Neural cell (in vitro differentiated cells): Measurements from ENCODE around the gene PPP2R2B. TPM values are rescaled to one million over a fixed set of nuclear protein-coding genes. Genes with fewer than 3 reads are reported as not detected.

ENCODE experiments used
- H2AFZ ChIP-seq: fragments of 200-600, 300-800 bp; sonication (generic), shearing (Covaris generic); 2 replicates; pipeline ENCODE4 v1.6.0; 2014; ENCODE audit warnings: low read depth, mild to moderate bottlenecking, antibody characterized with exemption, low read length, moderate library complexity
- H3F3A ChIP-seq: fragments of 200-600 bp; shearing (Covaris generic); 2 replicates; pipeline ENCODE4 v1.6.1; 2016; ENCODE audit warnings: mild to moderate bottlenecking, moderate library complexity, mixed read lengths, antibody characterized with exemption, low read length; ENCODE audit not compliant: insufficient read depth, poor library complexity, severe bottlenecking
- H3K27ac ChIP-seq: fragments of 200-600, 300-800 bp; sonication (generic), shearing (Covaris generic); 2 replicates; pipeline ENCODE4 v1.5.1; 2014; ENCODE audit warnings: mild to moderate bottlenecking, low read length, moderate library complexity
- H3K27me3 ChIP-seq: fragments of 300-800, 200-600 bp; sonication (generic), shearing (Covaris generic); 2 replicates; pipeline ENCODE4 v1.6.0; 2014; ENCODE audit warnings: mild to moderate bottlenecking, low read depth, low read length, moderate library complexity; ENCODE audit not compliant: insufficient read depth
- H3K36me3 ChIP-seq: fragments of 300-800, 200-600 bp; sonication (generic), shearing (Covaris generic); 2 replicates; pipeline ENCODE4 v1.5.1; 2014; ENCODE audit warnings: mild to moderate bottlenecking, antibody characterized with exemption, low read length, moderate library complexity; ENCODE audit not compliant: insufficient read depth
- H3K4me2 ChIP-seq: fragments of 300-800, 200-600 bp; sonication (generic), shearing (Covaris generic); 2 replicates; pipeline ENCODE4 v1.6.0; 2014; ENCODE audit warnings: mild to moderate bottlenecking, low read length
- H3K4me3 ChIP-seq: fragments of 300-800, 200-600 bp; sonication (generic), shearing (Covaris generic); 2 replicates; pipeline ENCODE4 v1.5.1; 2014; ENCODE audit warnings: mild to moderate bottlenecking, low read length, moderate library complexity
- H3K79me2 ChIP-seq: fragments of 200-600 bp; shearing (Covaris generic); replicated peaks from 2 replicates; pipeline ENCODE4 v1.6.0; 2014; ENCODE audit warnings: mild to moderate bottlenecking, low read length, moderate library complexity; ENCODE audit not compliant: insufficient read depth
- H3K9ac ChIP-seq: fragments of 300-800, 200-600 bp; sonication (generic), shearing (Covaris generic); 2 replicates; pipeline ENCODE4 v1.6.1; 2016; ENCODE audit warnings: mild to moderate bottlenecking, low read length, mixed read lengths
- H3K9me2 ChIP-seq: fragments of 200-600 bp; shearing (Covaris generic); 2 replicates; pipeline ENCODE4 v1.6.1; 2016; ENCODE audit warnings: mild to moderate bottlenecking, low read length, mixed read lengths; ENCODE audit not compliant: insufficient read depth
- H3K9me3 ChIP-seq: fragments of 200-600, 300-800 bp; sonication (generic), shearing (Covaris generic); 2 replicates; pipeline ENCODE4 v1.6.1; 2016; ENCODE audit warnings: mild to moderate bottlenecking, mixed run types, low read length, moderate library complexity, mixed read lengths
- H4K20me1 ChIP-seq: fragments of 200-600 bp; shearing (Covaris generic); 2 replicates; pipeline ENCODE4 v1.6.1; 2016; ENCODE audit warnings: mild to moderate bottlenecking, mixed run types; ENCODE audit not compliant: insufficient read depth
- CTCF ChIP-seq: fragments of 450-650 bp; IDR thresholded peaks from 2 replicates; pipeline ENCODE4 v1.5.1; 2014; ENCODE audit warnings: antibody characterized with exemption, mild to moderate bottlenecking, moderate library complexity; ENCODE audit not compliant: poor library complexity, severe bottlenecking
- EP300 ChIP-seq: fragments of 450-650 bp; conservative IDR thresholded peaks from 2 replicates; pipeline ENCODE4 v1.6.1; 2014; ENCODE audit warnings: antibody characterized with exemption, mild to moderate bottlenecking, moderate library complexity; ENCODE audit not compliant: poor library complexity, severe bottlenecking
- EZH2 ChIP-seq: fragments of 200-600, 300-800 bp; shearing (Covaris generic), sonication (generic); IDR thresholded peaks from 2 replicates; pipeline ENCODE4 v1.6.1; 2014; ENCODE audit warnings: antibody characterized with exemption, low read length, borderline replicate concordance, mild to moderate bottlenecking; ENCODE audit not compliant: insufficient read depth, poor library complexity, severe bottlenecking
- MXI1 ChIP-seq: fragments of 450-650 bp; conservative IDR thresholded peaks from 2 replicates; pipeline ENCODE4 v1.6.1; 2014; ENCODE audit warnings: antibody characterized with exemption, mild to moderate bottlenecking; ENCODE audit not compliant: poor library complexity, severe bottlenecking
- POLR2AphosphoS5 ChIP-seq: IDR thresholded peaks from 2 replicates; pipeline ENCODE4 v1.6.1; 2012
- RAD21 ChIP-seq: fragments of 450-650 bp; conservative IDR thresholded peaks from 2 replicates; pipeline ENCODE4 v1.6.1; 2014; ENCODE audit warnings: antibody characterized with exemption, mild to moderate bottlenecking, moderate library complexity
- REST ChIP-seq: IDR thresholded peaks from 2 replicates; pipeline ENCODE4 v1.6.1; 2012; ENCODE audit warnings: borderline replicate concordance
- SMC3 ChIP-seq: fragments of 450-650 bp; conservative IDR thresholded peaks from 2 replicates; pipeline ENCODE4 v1.6.1; 2014; ENCODE audit warnings: antibody characterized with exemption, mild to moderate bottlenecking, moderate library complexity; ENCODE audit not compliant: poor library complexity
- TAF1 ChIP-seq: IDR thresholded peaks from 2 replicates; pipeline ENCODE4 v1.6.1; 2012; ENCODE audit warnings: low read depth
- polyA plus RNA-seq: library from polyadenylated mRNA; depleted of rRNA; stranded (reverse); fragments of >200 nt; gene quantifications from 2 replicates; pipeline ENCODE4 v1.2.3, GENCODE V29; 2014

PPP2R2B gene
- polyA plus RNA-seq, 1 donor from 2014 or later: 250 TPM

- H3K36me3 ChIP-seq: no peaks in the 10 kb centered on the region
- no peaks in the 10 kb centered on the region for H4K20me1 ChIP-seq
- TF ChIP-seq EP300 (no peak), TAF1 (no peak), MXI1 (no peak), EZH2 (no peak), POLR2AphosphoS5 (no peak), CTCF (no peak), SMC3 (no peak)
- H3K27me3 ChIP-seq: no peaks in the 10 kb centered on the region
- H3F3A ChIP-seq: no peaks in the 10 kb centered on the region
- no peak overlapping the region for H3K9ac ChIP-seq
- H3K9me2 ChIP-seq: no peaks in the 10 kb centered on the region
- H2AFZ ChIP-seq: no peak overlapping the region
- H3K4me2 ChIP-seq: no peak overlapping the region
- H3K79me2 ChIP-seq: no peaks in the 10 kb centered on the region
- H3K4me3 ChIP-seq: no peak overlapping the region
- no peaks in the 10 kb centered on the region for H3K9me3 ChIP-seq
- no peak overlapping the region for H3K27ac ChIP-seq
Measured at GRCh38 chr5:146903789-146904188, 25.2 kb upstream of the PPP2R2B start.

GRCh38 chr5:146902471-146902870, 23.9 kb upstream of the PPP2R2B start:
- H3F3A ChIP-seq: no peaks in the 10 kb centered on the region
- H3K79me2 ChIP-seq: no peaks in the 10 kb centered on the region
- no peak overlapping the region for H3K4me2 ChIP-seq
- H3K36me3 ChIP-seq: no peaks in the 10 kb centered on the region
- H3K9me2 ChIP-seq: no peaks in the 10 kb centered on the region
- no peaks in the 10 kb centered on the region for H3K27me3 ChIP-seq
- H3K27ac ChIP-seq: no peak overlapping the region
- TF ChIP-seq EP300 (no peak), RAD21 (no peak), TAF1 (no peak), SMC3 (no peak), MXI1 (no peak)
- no peak overlapping the region for H3K4me3 ChIP-seq
- H3K9ac ChIP-seq: no peak overlapping the region
- H3K9me3 ChIP-seq: no peaks in the 10 kb centered on the region
- H2AFZ ChIP-seq: no peak overlapping the region
- no peaks in the 10 kb centered on the region for H4K20me1 ChIP-seq

- Histone ChIP-seq H3K36me3 (no peaks in the 10 kb centered on the region), H3K4me2 (no peak overlapping the region), H3K9me3 (no peaks in the 10 kb centered on the region), H4K20me1 (no peaks in the 10 kb centered on the region), H3K79me2 (no peaks in the 10 kb centered on the region), H3F3A (no peaks in the 10 kb centered on the region), H3K4me3 (no peak overlapping the region), H3K27ac (no peak overlapping the region), H3K9ac (no peak overlapping the region), H3K9me2 (no peaks in the 10 kb centered on the region), H3K27me3 (no peaks in the 10 kb centered on the region), H2AFZ (no peak overlapping the region)
- TF ChIP-seq EP300 (no peak), CTCF (no peak), POLR2AphosphoS5 (no peak), RAD21 (no peak), TAF1 (no peak), SMC3 (no peak), EZH2 (no peak), REST (no peak), MXI1 (no peak)
Measured at GRCh38 chr5:146897061-146897460, 18.5 kb upstream of the PPP2R2B start.
